ENCODE measurements around the gene HELZ.
"Not testable (repeated sequence)": the region's sequence is repeated elsewhere in the genome, so short reads cannot be mapped to it uniquely, and the experiment has no call there.

HELZ gene

GRCh38 chr17:67183531-67183930 is 61.5 kb downstream of the HELZ start:
- DNase-seq: no peak

DNA sequence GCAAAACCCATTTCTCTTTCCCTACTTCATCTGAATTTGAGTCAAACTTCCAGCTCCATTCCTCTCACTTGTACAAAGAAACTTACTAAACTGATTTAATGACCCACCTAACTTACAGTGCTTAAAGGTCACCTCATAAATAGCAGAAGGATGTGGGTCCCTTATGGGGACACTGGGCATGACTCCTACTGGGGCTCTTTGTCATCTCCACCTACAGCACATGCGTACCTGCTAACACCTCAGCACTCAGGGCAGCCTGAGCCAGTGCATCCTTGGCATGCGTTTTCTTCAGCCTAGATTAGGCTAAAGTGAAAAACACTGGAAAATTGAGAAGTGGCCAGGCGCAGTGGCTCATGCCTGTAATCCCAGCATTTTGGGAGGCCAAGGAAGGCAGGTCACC is 63.2 kb downstream of the HELZ start:
- no peak for DNase-seq

- DNase-seq: no peak
Observed at GRCh38 chr17:67180275-67180674, 64.7 kb downstream of the HELZ start.

DNA sequence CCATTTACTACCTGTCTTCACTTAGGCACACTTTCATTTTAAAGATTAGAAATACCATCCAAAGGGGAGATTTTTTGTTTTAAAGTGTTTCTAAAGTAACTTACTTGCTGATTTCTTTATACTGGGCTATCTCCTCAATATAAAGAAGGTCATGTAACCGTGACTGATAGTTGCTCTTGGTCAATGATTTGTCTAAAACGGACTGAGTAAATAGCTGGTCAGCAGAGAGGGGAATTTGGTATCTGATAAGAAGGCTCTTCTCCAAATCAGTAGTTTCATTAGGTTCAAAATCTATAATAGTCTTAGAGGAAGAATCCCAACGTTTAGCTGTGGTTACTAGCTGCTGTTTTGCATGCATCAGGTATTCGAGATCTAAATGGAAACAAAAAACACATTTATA is 66.4 kb downstream of the HELZ start:
- no peak for DNase-seq

GRCh38 chr17:67177732-67178131 is 67.3 kb downstream of the HELZ start:
- no peak for DNase-seq

DNA sequence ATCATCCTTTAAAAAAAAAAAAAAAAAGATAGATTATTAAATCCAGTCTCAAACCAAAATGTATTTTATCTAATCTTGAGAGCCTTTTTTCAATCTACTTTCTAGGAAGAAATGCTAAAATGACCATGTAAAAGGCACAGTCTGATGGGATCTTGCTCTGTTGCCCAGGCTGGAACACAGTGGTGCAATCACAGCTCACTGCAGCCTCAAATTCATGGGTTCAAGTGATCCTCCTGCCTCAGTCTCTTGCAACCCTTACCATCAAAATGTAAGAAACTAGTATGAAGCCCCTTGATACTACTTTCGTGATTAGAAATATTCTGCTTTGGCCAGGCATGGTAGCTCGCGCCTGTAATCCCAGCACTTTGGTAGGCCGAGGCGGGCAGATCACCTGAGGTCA is 70.8 kb downstream of the HELZ start:
- DNase-seq: no peak

- DNase-seq: no peak
Observed at GRCh38 chr17:67171560-67171959, 73.4 kb downstream of the HELZ start.

DNA sequence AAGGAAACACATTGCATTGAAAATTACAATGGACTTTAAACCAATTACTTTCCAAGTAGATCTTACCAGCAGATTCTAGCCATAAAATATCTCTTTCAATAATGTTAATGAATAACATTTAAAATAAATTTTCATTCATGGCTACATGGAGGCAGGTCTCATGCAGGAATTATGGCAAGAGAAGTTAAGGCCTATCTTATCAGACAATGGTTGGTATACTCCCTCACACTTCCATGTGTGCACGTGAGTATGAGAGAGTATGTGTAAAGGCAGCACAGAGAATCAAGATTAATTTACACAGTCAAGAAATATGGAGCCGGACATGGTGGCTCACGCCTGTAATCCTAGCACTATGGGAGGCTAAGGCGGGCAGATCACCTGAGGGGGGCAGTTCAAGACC is 76.5 kb downstream of the HELZ start:
- no peak for DNase-seq

- DNase-seq: no peak
Observed at GRCh38 chr17:67165201-67165600, 79.8 kb downstream of the HELZ start.

DNA sequence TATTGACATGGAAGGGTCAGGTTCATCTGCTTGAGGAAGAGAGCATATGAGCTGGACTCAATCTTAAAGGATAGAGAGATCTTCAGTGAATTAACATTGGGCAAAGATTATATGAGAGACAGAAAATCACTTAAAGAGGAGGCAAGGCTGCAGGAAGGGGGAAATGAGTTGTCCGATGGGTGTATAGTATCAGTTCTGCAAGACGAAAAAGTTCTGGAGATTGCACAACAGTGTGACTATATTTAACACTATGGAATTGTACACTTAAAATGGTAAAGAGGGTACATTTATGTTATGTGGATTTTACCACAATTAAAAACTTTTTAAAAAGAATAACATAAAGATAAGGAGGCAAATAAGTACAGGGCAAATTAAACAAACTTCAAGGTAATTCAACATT is 80.7 kb downstream of the HELZ start:
- DNase-seq: no peak

- no peak for DNase-seq
Observed at GRCh38 chr17:67162771-67163170, 82.2 kb downstream of the HELZ start.

DNA sequence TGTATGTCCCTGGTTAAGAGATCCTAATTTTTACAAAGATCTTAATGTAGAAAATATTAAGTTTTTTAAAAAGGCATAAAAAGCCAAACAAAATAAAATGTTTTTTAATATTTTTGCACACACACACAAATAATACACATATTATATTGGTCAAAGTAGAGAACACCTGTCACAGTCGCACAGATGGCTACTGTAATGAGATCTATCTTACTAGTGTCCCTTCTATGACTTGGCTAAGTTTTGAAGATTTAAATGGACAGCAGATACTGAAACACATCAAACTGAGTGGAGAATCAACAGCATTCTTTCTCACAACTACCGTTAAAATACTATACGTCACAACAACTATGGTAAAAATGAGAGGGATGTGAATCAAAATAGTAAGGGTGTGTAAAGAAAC is 83.4 kb downstream of the HELZ start:
- DNase-seq: no peak

GRCh38 chr17:67160791-67161190 is 84.2 kb downstream of the HELZ start:
- DNase-seq: no peak

DNA sequence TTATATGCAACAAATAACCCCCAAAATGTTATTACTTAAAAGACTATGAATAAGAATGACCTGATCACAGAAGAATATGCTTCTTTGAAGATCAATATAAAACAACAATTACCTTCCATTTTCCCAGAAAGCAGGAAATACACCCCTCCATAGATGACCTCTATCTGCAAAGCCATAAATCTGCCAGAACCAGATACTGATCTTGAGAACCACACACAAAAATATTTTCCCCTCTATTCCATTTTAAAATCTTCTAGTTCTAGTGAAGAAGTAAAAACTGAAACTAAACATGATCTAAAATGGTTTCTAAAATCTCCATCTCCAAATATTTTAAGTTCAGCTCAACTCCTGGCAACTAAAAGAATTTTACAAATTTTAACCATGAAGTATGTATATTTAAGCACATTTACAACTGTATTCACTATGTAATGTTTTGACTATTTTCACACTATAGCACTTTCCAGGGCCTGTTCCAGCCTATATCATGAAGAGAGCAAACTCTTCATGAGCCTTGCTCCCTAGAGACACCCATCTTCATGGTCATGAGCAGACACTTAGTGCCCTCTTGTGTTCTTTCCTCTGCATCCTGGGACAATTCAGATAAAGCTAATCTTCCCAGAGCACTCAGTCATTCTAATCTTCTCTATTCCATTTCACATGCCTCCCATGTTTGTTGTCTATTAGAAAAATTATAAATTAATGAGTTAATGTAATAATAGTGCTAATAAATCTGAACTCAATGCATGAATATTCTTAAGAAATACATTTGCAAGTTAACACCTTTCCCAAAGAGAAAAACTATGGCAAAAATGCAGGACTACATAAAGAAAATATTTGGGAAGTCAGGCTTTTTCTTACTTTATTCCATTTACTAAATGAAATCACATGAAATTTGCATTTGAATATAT is 87.0 kb downstream of the HELZ start:
- no peak for DNase-seq

- DNase-seq: no peak
Observed at GRCh38 chr17:67156269-67157199, 88.5 kb downstream of the HELZ start.

GRCh38 chr17:67152824-67153223 is 92.2 kb downstream of the HELZ start:
- no peak for DNase-seq

- DNase-seq: no peak
Observed at GRCh38 chr17:67151717-67152116, 93.3 kb downstream of the HELZ start.

DNA sequence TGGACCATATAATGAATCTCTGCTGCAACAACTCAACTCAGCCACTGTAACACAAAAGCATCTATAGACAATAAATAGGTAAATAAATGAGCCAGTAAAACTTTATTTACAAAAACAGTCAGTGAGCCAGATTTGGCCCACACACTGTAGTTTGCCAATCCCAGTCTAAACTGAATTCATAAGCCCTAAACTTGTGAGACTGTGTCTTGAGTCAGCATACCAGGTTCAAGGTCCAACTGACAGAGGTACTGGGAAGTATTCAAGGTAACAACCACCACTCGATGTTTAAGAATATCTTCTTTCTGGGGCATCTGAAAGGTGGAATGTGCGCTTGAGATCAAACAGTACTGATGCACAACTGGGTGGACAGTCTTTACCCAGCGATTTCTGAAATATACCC is 94.2 kb downstream of the HELZ start:
- DNase-seq: no peak

GRCh38 chr17:67148352-67148751 is 96.6 kb downstream of the HELZ start:
- no peak for DNase-seq

- DNase-seq: no peak
Observed at GRCh38 chr17:67145183-67145805, 99.7 kb downstream of the HELZ start.

- DNase-seq: no peak
Observed at GRCh38 chr17:67143318-67143717, 101.7 kb downstream of the HELZ start.

DNA sequence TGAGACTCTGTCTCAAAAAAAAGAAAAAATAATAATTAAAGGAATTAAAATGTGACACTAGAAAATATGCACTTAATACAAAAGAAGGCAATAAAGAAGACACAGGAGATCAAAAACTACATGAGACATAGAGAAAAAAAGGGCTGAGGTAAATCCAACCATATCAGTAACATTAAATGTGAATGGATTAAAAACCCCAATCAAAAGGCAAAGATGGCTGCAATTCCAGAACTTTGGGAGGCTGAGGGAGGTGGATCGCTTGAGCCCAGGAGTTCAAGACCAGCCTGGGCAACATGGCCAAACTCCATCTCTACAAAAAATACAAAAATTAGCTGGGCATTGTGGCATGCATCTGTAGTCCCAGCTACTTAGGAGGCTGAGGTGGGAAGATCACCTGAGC is 103.0 kb downstream of the HELZ start:
- not testable (repeated sequence) for DNase-seq

Measured in stimulated activated CD4-positive, alpha-beta T cell treated with anti-CD3 and anti-CD28 coated beads, Interleukin-2, amount 100 ng/mL, for 48 hours (primary cell).